IPS-18a (cell line): ENCODE measurements around the gene VPS16.

Experiments
- H3K27ac ChIP-seq: one replicate; pipeline ENCODE4 v1.5.1; 2013; ENCODE audit warnings: low read length
- H3K27me3 ChIP-seq: one replicate; pipeline ENCODE4 v1.6.1; 2013; ENCODE audit warnings: mild to moderate bottlenecking, low read length; ENCODE audit not compliant: control insufficient read depth, insufficient read depth
- H3K36me3 ChIP-seq: one replicate; pipeline ENCODE4 v1.6.1; 2013; ENCODE audit warnings: low read depth, low read length; ENCODE audit not compliant: control insufficient read depth
- H3K4me1 ChIP-seq: one replicate; pipeline ENCODE4 v1.6.1; 2013; ENCODE audit warnings: low read depth, low read length; ENCODE audit not compliant: control insufficient read depth
- H3K4me3 ChIP-seq: one replicate; pipeline ENCODE4 v1.5.1; 2013; ENCODE audit warnings: low read length
- H3K9ac ChIP-seq: one replicate; pipeline ENCODE4 v1.6.1; 2013; ENCODE audit warnings: mild to moderate bottlenecking, low read length, moderate library complexity
- H3K9me3 ChIP-seq: one replicate; pipeline ENCODE4 v1.6.1; 2013; ENCODE audit warnings: low read depth, low read length; ENCODE audit not compliant: control insufficient read depth

VPS16 gene

GRCh38 chr20:2865101-2865500, 24.6 kb downstream of the VPS16 start:
- H3K4me3 ChIP-seq, result no peak overlapping the region
- no peaks in the 10 kb centered on the region for H3K36me3 ChIP-seq
- no peaks in the 10 kb centered on the region for H3K9me3 ChIP-seq
- H3K9ac ChIP-seq, result no peak overlapping the region
- H3K27ac ChIP-seq, result no peak overlapping the region
- no peaks in the 10 kb centered on the region for H3K27me3 ChIP-seq
- H3K4me1 ChIP-seq, result no peaks in the 10 kb centered on the region

- Histone ChIP-seq H3K36me3 (no peaks in the 10 kb centered on the region), H3K9ac (no peak overlapping the region), H3K27ac (no peak overlapping the region), H3K4me3 (no peak overlapping the region), H3K27me3 (peaks cover 4% of the 10 kb centered on the region), H3K9me3 (no peaks in the 10 kb centered on the region), H3K4me1 (no peaks in the 10 kb centered on the region)
Observed at GRCh38 chr20:2865630-2866029, 25.1 kb downstream of the VPS16 start.

- Histone ChIP-seq H3K4me1 (no peaks in the 10 kb centered on the region), H3K9ac (no peak overlapping the region), H3K4me3 (no peak overlapping the region), H3K27ac (no peak overlapping the region), H3K27me3 (peaks cover 10% of the 10 kb centered on the region), H3K36me3 (no peaks in the 10 kb centered on the region), H3K9me3 (no peaks in the 10 kb centered on the region)
Observed at GRCh38 chr20:2866236-2866635, 25.7 kb downstream of the VPS16 start.

GRCh38 chr20:2867081-2867864, 26.7 kb downstream of the VPS16 start:
- Histone ChIP-seq H3K4me3 (no peak overlapping the region), H3K4me1 (no peaks in the 10 kb centered on the region), H3K9ac (no peak overlapping the region), H3K27ac (no peak overlapping the region), H3K27me3 (peaks cover 20% of the 10 kb centered on the region), H3K36me3 (no peaks in the 10 kb centered on the region), H3K9me3 (no peaks in the 10 kb centered on the region)

GRCh38 chr20:2869381-2869780, 28.8 kb downstream of the VPS16 start:
- no peaks in the 10 kb centered on the region for H3K9me3 ChIP-seq
- no peak overlapping the region for H3K27ac ChIP-seq
- H3K9ac ChIP-seq, result no peak overlapping the region
- H3K4me1 ChIP-seq, result peaks cover 1% of the 10 kb centered on the region
- H3K27me3 ChIP-seq, result peaks cover 27% of the 10 kb centered on the region
- H3K4me3 ChIP-seq, result no peak overlapping the region
- no peaks in the 10 kb centered on the region for H3K36me3 ChIP-seq

- Histone ChIP-seq H3K4me1 (peaks cover 5% of the 10 kb centered on the region), H3K36me3 (no peaks in the 10 kb centered on the region), H3K9me3 (no peaks in the 10 kb centered on the region), H3K9ac (no peak overlapping the region), H3K27me3 (peaks cover 27% of the 10 kb centered on the region), H3K4me3 (no peak overlapping the region), H3K27ac (no peak overlapping the region)
Observed at GRCh38 chr20:2871111-2871465, 30.5 kb downstream of the VPS16 start.

GRCh38 chr20:2871661-2872458, 31.3 kb downstream of the VPS16 start:
- H3K27me3 ChIP-seq, result peaks cover 27% of the 10 kb centered on the region
- H3K9ac ChIP-seq, result peak overlapping the region; percentile 62
- no peaks in the 10 kb centered on the region for H3K9me3 ChIP-seq
- peak overlapping the region; percentile 76 for H3K4me3 ChIP-seq
- H3K36me3 ChIP-seq, result no peaks in the 10 kb centered on the region
- H3K27ac ChIP-seq, result no peak overlapping the region
- H3K4me1 ChIP-seq, result peaks cover 5% of the 10 kb centered on the region

- Histone ChIP-seq H3K36me3 (no peaks in the 10 kb centered on the region), H3K27me3 (peaks cover 27% of the 10 kb centered on the region), H3K9ac (peak overlapping the region; percentile 62), H3K9me3 (no peaks in the 10 kb centered on the region), H3K4me1 (peaks cover 5% of the 10 kb centered on the region), H3K27ac (no peak overlapping the region), H3K4me3 (peak overlapping the region; percentile 76)
Observed at GRCh38 chr20:2872459-2873009, 32.0 kb downstream of the VPS16 start.

- Histone ChIP-seq H3K27ac (no peak within 1 kb of the TSS), H3K36me3 (no peaks in the 10 kb centered on the region), H3K9me3 (no peaks in the 10 kb centered on the region), H3K4me3 (peak within 1 kb of the TSS; percentile 91), H3K4me1 (peaks cover 5% of the 10 kb centered on the region), H3K9ac (peak within 1 kb of the TSS; percentile 82), H3K27me3 (peaks cover 27% of the 10 kb centered on the region)
Observed at GRCh38 chr20:2873010-2873746, 32.6 kb downstream of the VPS16 start, which contains the start of gene PTPRA. Gene PTPRA (plus strand): TSS chr20:2873481. CDS start chr20:2964278, 90,797 bp downstream.

- peak overlapping the region; percentile 91 for H3K4me3 ChIP-seq
- H3K36me3 ChIP-seq, result no peaks in the 10 kb centered on the region
- no peak overlapping the region for H3K27ac ChIP-seq
- H3K9me3 ChIP-seq, result no peaks in the 10 kb centered on the region
- H3K4me1 ChIP-seq, result peaks cover 5% of the 10 kb centered on the region
- peaks cover 27% of the 10 kb centered on the region for H3K27me3 ChIP-seq
- peak overlapping the region; percentile 82 for H3K9ac ChIP-seq
Observed at GRCh38 chr20:2873747-2874041, 33.1 kb downstream of the VPS16 start.

GRCh38 chr20:2874456-2874855, 33.9 kb downstream of the VPS16 start:
- Histone ChIP-seq H3K27ac (no peak overlapping the region), H3K36me3 (no peaks in the 10 kb centered on the region), H3K4me3 (peak overlapping the region; percentile 91), H3K9me3 (no peaks in the 10 kb centered on the region), H3K9ac (peak overlapping the region; percentile 82), H3K27me3 (peaks cover 27% of the 10 kb centered on the region), H3K4me1 (peaks cover 5% of the 10 kb centered on the region)
